ENCODE measurements around the gene ROBO1. TPM values are rescaled to one million over a fixed set of nuclear protein-coding genes. Genes with fewer than 3 reads are reported as not detected.

Gene ROBO1
- total RNA-seq, 1 donor from 2014 or later = 71.7 TPM

- no peaks in the 10 kb centered on the region for H3K36me3 Mint-ChIP-seq (ENCODE audit: low read depth, unreplicated experiment)
- H3K9me3 Mint-ChIP-seq (ENCODE audit: unreplicated experiment) = peaks cover 3% of the 10 kb centered on the region
- H3K79me2 ChIP-seq (ENCODE audit: insufficient read depth, low read length) = no peaks in the 10 kb centered on the region
- no peaks in the 10 kb centered on the region for H3K27me3 Mint-ChIP-seq (ENCODE audit: low read depth, unreplicated experiment)
- no peak overlapping the region for H2AFZ ChIP-seq (ENCODE audit: low read depth, low read length)
- no peaks in the 10 kb centered on the region for H3K9me3 ChIP-seq (ENCODE audit: insufficient read depth, low read depth, low read length)
- no peak overlapping the region for H3K4me3 ChIP-seq (ENCODE audit: insufficient read depth, low read depth, low read length)
- H3K36me3 ChIP-seq (ENCODE audit: insufficient read depth, low read length) = no peaks in the 10 kb centered on the region
- TF ChIP-seq EZH2 (IDR thresholded peaks at IDR 0.05; ENCODE audit: insufficient read depth, low read length) = no peak
- TF ChIP-seq, protein P1, sequence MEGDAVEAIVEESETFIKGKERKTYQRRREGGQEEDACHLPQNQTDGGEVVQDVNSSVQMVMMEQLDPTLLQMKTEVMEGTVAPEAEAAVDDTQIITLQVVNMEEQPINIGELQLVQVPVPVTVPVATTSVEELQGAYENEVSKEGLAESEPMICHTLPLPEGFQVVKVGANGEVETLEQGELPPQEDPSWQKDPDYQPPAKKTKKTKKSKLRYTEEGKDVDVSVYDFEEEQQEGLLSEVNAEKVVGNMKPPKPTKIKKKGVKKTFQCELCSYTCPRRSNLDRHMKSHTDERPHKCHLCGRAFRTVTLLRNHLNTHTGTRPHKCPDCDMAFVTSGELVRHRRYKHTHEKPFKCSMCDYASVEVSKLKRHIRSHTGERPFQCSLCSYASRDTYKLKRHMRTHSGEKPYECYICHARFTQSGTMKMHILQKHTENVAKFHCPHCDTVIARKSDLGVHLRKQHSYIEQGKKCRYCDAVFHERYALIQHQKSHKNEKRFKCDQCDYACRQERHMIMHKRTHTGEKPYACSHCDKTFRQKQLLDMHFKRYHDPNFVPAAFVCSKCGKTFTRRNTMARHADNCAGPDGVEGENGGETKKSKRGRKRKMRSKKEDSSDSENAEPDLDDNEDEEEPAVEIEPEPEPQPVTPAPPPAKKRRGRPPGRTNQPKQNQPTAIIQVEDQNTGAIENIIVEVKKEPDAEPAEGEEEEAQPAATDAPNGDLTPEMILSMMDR (IDR thresholded peaks at IDR 0.05; ENCODE audit: insufficient read depth, low read depth, low read length) = no peak
- H3K4me3 Mint-ChIP-seq (ENCODE audit: unreplicated experiment) = no peak overlapping the region
- no peaks in the 10 kb centered on the region for H3K4me1 ChIP-seq (ENCODE audit: insufficient read depth, low read length)
- H3K27ac ChIP-seq (ENCODE audit: low read depth, low read length) = no peak overlapping the region
- no peaks in the 10 kb centered on the region for H4K20me1 ChIP-seq (ENCODE audit: insufficient read depth, low read length)
- H3K27ac Mint-ChIP-seq (ENCODE audit: unreplicated experiment) = no peak overlapping the region
- DNase-seq (ENCODE audit: low read depth) (peak; percentile 38), FAIRE-seq (no peak)
- no peaks in the 10 kb centered on the region for H3K27me3 ChIP-seq (ENCODE audit: insufficient read depth, low read length)
- H3K4me1 Mint-ChIP-seq (ENCODE audit: low read depth, unreplicated experiment) = peaks cover 5% of the 10 kb centered on the region
- H3K4me2 ChIP-seq (ENCODE audit: low read length) = no peak overlapping the region
- H3K9ac ChIP-seq (ENCODE audit: low read length) = no peak overlapping the region
Observed at GRCh38 chr3:79199966-79200365, 567.8 kb downstream of the ROBO1 start.

GRCh38 chr3:79187426-79187825 is 580.4 kb downstream of the ROBO1 start:
- Mint-ChIP-seq H3K36me3 (ENCODE audit: low read depth, unreplicated experiment) (no peaks in the 10 kb centered on the region), H3K27ac (ENCODE audit: unreplicated experiment) (no peak overlapping the region), H3K27me3 (ENCODE audit: low read depth, unreplicated experiment) (no peaks in the 10 kb centered on the region), H3K9me3 (ENCODE audit: unreplicated experiment) (no peaks in the 10 kb centered on the region), H3K4me3 (ENCODE audit: unreplicated experiment) (no peak overlapping the region), H3K4me1 (ENCODE audit: low read depth, unreplicated experiment) (no peaks in the 10 kb centered on the region)
- DNase-seq (ENCODE audit: low read depth) (no peak), FAIRE-seq (no peak)
- no peak overlapping the region for H3K9ac ChIP-seq (ENCODE audit: low read length)
- no peaks in the 10 kb centered on the region for H3K27me3 ChIP-seq (ENCODE audit: insufficient read depth, low read length)
- no peaks in the 10 kb centered on the region for H3K36me3 ChIP-seq (ENCODE audit: insufficient read depth, low read length)
- H3K79me2 ChIP-seq (ENCODE audit: insufficient read depth, low read length) = no peaks in the 10 kb centered on the region
- no peaks in the 10 kb centered on the region for H3K9me3 ChIP-seq (ENCODE audit: insufficient read depth, low read depth, low read length)
- no peak for TF ChIP-seq EZH2 (IDR thresholded peaks at IDR 0.05; ENCODE audit: insufficient read depth, low read length)
- no peak overlapping the region for H3K27ac ChIP-seq (ENCODE audit: low read depth, low read length)
- no peak overlapping the region for H2AFZ ChIP-seq (ENCODE audit: low read depth, low read length)
- no peaks in the 10 kb centered on the region for H3K4me1 ChIP-seq (ENCODE audit: insufficient read depth, low read length)
- H3K4me2 ChIP-seq (ENCODE audit: low read length) = no peak overlapping the region
- H4K20me1 ChIP-seq (ENCODE audit: insufficient read depth, low read length) = no peaks in the 10 kb centered on the region
- no peak overlapping the region for H3K4me3 ChIP-seq (ENCODE audit: insufficient read depth, low read depth, low read length)

GRCh38 chr3:79184251-79184650 is 583.5 kb downstream of the ROBO1 start:
- Mint-ChIP-seq H3K4me1 (ENCODE audit: low read depth, unreplicated experiment) (no peaks in the 10 kb centered on the region), H3K27me3 (ENCODE audit: low read depth, unreplicated experiment) (no peaks in the 10 kb centered on the region), H3K36me3 (ENCODE audit: low read depth, unreplicated experiment) (no peaks in the 10 kb centered on the region), H3K27ac (ENCODE audit: unreplicated experiment) (no peak overlapping the region), H3K4me3 (ENCODE audit: unreplicated experiment) (no peak overlapping the region), H3K9me3 (ENCODE audit: unreplicated experiment) (no peaks in the 10 kb centered on the region)
- no peak overlapping the region for H3K9ac ChIP-seq (ENCODE audit: low read length)
- no peaks in the 10 kb centered on the region for H3K36me3 ChIP-seq (ENCODE audit: insufficient read depth, low read length)
- H2AFZ ChIP-seq (ENCODE audit: low read depth, low read length) = no peak overlapping the region
- no peak for FAIRE-seq
- H3K4me1 ChIP-seq (ENCODE audit: insufficient read depth, low read length) = no peaks in the 10 kb centered on the region
- no peaks in the 10 kb centered on the region for H3K9me3 ChIP-seq (ENCODE audit: insufficient read depth, low read depth, low read length)
- no peak overlapping the region for H3K4me3 ChIP-seq (ENCODE audit: insufficient read depth, low read depth, low read length)
- H3K27ac ChIP-seq (ENCODE audit: low read depth, low read length) = no peak overlapping the region
- H3K27me3 ChIP-seq (ENCODE audit: insufficient read depth, low read length) = no peaks in the 10 kb centered on the region
- H4K20me1 ChIP-seq (ENCODE audit: insufficient read depth, low read length) = no peaks in the 10 kb centered on the region
- no peak overlapping the region for H3K4me2 ChIP-seq (ENCODE audit: low read length)
- TF ChIP-seq, protein P1 (IDR thresholded peaks at IDR 0.05; ENCODE audit: insufficient read depth, low read depth, low read length) = no peak
- no peaks in the 10 kb centered on the region for H3K79me2 ChIP-seq (ENCODE audit: insufficient read depth, low read length)
- DNase-seq (ENCODE audit: low read depth) = no peak
